Ovary (tissue), 9 donors: Measurements from ENCODE around the gene NCAM1. TPM values are rescaled to one million over a fixed set of nuclear protein-coding genes. Genes with fewer than 3 reads are reported as not detected.

Source experiments
- DNase-seq, 5 donors: peaks; one replicate each; pipeline ENCODE4 v3.0.0-alpha.2; 2019 to 2020
- H3K27ac ChIP-seq, 2 donors: fragments of 200-600 bp; one replicate each; pipeline versions ENCODE4 v1.5.1 to v1.8.0; 2019 to 2022
- H3K27me3 ChIP-seq: fragments of 200-600 bp; one replicate; pipeline ENCODE4 v1.8.0; 2022
- H3K36me3 ChIP-seq: fragments of 200-600 bp; sonication (generic); one replicate; pipeline ENCODE4 v1.5.1; 2019
- H3K4me1 ChIP-seq: one replicate; pipeline ENCODE4 v1.8.1; 2013; ENCODE audit warnings: mild to moderate bottlenecking, moderate library complexity; ENCODE audit not compliant: insufficient read depth
- H3K4me3 ChIP-seq: fragments of 200-600 bp; sonication (generic); one replicate; pipeline ENCODE4 v1.5.1; 2017
- H3K9me3 ChIP-seq, 2 donors: fragments of 200-600 bp in 1 of 2; sonication (generic) in 1 of 2; one replicate each; pipeline versions ENCODE4 v1.5.1 to v1.8.1; 2013 to 2019; ENCODE audit warnings: mild to moderate bottlenecking in 1 of 2, moderate library complexity in 1 of 2
- EP300 ChIP-seq: sonication (generic); formaldehyde crosslinking; IDR thresholded peaks from one replicate; pipeline ENCODE4 v1.6.1; 2017; ENCODE audit warnings: antibody characterized with exemption
- POLR2A ChIP-seq: fragments of 450-650 bp; IDR thresholded peaks from one replicate; pipeline ENCODE4 v1.6.1; 2017; ENCODE audit warnings: antibody characterized with exemption, mild to moderate bottlenecking, moderate library complexity
- WGBS, 3 donors: extraction: QIAGEN DNeasy Blood & Tissue Kit in 1 of 3; methylation state at CpG; one replicate each; pipeline versions ENCODE4 v1.1.5 to v1.1.7; 2013 to 2017; 5-methylcytosine and 5-hydroxymethylcytosine counted together
- intact Hi-C, 4 donors: fragments of 100-400 bp; cut with DNase I; formaldehyde crosslinking; loops; one replicate each; pipeline versions ENCODE4 v1.11.0 to v1.15.1; 2022 to 2023
- polyA plus RNA-seq, 2 donors: library from polyadenylated mRNA; stranded (reverse); fragments of 200-250 nt in 1 of 2; fragments of 350-450 nt in 1 of 2; fragmentation: Illumina TruSeq in 1 of 2; extraction: RNeasy Lipid Tissue Mini Kit (QIAGEN cat#74804) in 1 of 2; gene quantifications; one replicate each; pipeline ENCODE4 v1.2.3, GENCODE V29; 2013 to 2014
- total RNA-seq, 7 donors: library from RNA; depleted of rRNA in 2 of 7; stranded (reverse); fragments of >200 nt in 2 of 7; fragmentation: NEBNext Ultra II Directional in 3 of 7; extraction: Animal tissue kit (Norgen Biotek cat#: 25700) in 3 of 7; gene quantifications; one replicate each; pipeline versions ENCODE4 v1.1.0 to v1.2.4, GENCODE V29; 2016 to 2023
- TF ChIP-seq, protein P1 (sequence below), 3 donors: fragments of 450-650 bp in 2 of 3; fragments of 200-600 bp in 1 of 3; IDR thresholded peaks; one replicate each; pipeline versions ENCODE4 v1.5.1 to v1.8.0; 2016 to 2022; ENCODE audit warnings: antibody characterized with exemption in 3 of 3, mild to moderate bottlenecking in 1 of 3
- donor health status: DM: no; HTN: no; CAD: no; lungs with moderate emphysema.
- donor health status: DM: no; HTN: no; CAD: no.
- donor health status: Bipolar disorder and iron deficiency.
- donor health status: DM: yes; HTN: yes; CAD: no.
- donor health status: DM: no; HTN: no; CAD: no.
- donor health status: DM: yes; HTN: yes; CAD: no.

The NCAM1 gene
- total and polyA plus RNA-seq, 9 donors = 23.0 to 194 (median 106) TPM

DNA sequence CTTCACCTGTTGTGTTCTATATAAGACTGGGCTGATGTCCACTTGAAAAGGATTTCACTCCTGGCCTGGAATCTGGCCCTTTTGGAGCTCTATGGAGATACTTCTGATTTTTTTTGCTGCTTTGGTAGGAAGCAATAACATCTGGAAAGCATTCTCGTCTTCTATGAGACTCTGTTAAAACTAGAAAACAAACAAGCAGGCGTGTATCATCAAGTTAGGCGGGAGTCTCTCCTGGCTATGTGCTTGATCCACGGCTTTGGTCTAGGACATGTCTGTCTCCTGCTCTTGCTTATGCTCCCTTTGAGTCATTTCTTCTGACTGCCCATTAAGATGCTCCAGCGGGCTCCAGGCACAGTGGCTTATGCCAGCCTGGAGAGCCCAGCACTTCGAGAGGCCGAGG, 231.8 kb downstream of the NCAM1 start:
- no peak overlapping the region for H3K4me3 ChIP-seq
- no peaks in the 10 kb centered on the region for H3K36me3 ChIP-seq
- 48 to 73% (median 61%) methylated on average over 7 of the region's 7 CpGs for WGBS, 3 donors
- H3K9me3 ChIP-seq = no peaks in the 10 kb centered on the region
- H3K4me1 ChIP-seq = peaks cover 22% of the 10 kb centered on the region
- no peak for DNase-seq
- TF ChIP-seq, protein P1, sequence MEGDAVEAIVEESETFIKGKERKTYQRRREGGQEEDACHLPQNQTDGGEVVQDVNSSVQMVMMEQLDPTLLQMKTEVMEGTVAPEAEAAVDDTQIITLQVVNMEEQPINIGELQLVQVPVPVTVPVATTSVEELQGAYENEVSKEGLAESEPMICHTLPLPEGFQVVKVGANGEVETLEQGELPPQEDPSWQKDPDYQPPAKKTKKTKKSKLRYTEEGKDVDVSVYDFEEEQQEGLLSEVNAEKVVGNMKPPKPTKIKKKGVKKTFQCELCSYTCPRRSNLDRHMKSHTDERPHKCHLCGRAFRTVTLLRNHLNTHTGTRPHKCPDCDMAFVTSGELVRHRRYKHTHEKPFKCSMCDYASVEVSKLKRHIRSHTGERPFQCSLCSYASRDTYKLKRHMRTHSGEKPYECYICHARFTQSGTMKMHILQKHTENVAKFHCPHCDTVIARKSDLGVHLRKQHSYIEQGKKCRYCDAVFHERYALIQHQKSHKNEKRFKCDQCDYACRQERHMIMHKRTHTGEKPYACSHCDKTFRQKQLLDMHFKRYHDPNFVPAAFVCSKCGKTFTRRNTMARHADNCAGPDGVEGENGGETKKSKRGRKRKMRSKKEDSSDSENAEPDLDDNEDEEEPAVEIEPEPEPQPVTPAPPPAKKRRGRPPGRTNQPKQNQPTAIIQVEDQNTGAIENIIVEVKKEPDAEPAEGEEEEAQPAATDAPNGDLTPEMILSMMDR (IDR thresholded peaks at IDR 0.05) = no peak
- no peak for TF ChIP-seq POLR2A
- TF ChIP-seq EP300 = no peak
- H3K27me3 ChIP-seq = no peaks in the 10 kb centered on the region
- peak overlapping the region in 1 of 2 donors; percentile 25 for H3K27ac ChIP-seq
- intact Hi-C loops = no loop called here

DNA sequence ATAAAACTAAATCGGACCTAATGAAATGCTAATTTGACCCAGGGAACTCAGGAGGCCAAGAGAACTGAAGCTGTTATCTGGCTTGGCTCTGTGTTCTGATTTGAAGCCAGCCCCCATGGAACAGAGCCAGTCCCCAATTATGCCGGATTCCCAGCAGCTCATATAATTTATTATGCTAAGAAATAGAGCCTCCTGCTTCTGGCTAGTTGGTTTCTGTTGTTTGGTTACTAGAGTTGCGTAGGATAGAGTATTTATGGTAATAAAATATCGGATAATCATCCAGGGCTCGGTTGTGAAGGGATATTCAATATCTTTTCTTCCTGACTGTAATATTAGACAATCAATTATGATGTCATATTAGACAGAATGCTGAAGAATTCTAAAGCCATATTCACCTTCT, 232.7 kb downstream of the NCAM1 start:
- TF ChIP-seq EP300 (no peak), POLR2A (no peak)
- TF ChIP-seq, protein P1 (IDR thresholded peaks at IDR 0.05) = no peak
- no peaks in the 10 kb centered on the region for H3K9me3 ChIP-seq
- H3K27ac ChIP-seq = peak overlapping the region in 1 of 2 donors; percentile 25

DNA sequence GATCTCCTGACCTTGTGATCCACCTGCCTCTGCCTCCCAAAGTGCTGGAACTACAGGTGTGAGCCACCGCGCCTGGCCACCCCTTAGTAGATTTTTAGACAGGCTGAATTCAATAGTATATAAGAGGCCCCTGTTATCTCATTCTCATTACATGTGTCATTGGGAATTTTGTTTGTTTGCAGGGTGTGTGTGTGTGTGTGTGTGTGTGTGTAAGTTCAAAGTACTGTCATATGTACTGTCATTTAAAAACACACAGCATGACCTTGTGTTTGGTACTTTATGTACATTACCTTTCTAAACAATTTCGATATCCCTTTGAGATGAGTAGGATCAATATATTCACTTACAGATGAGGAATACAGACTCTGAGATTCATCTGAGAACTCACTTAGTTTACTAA, 234.5 kb downstream of the NCAM1 start:
- intact Hi-C loops = loop anchor here in 1 of 4 donors (5.0 kb wide), 1 partner anchor 33 kb away; no protein-coding TSS in a partner anchor
- DNase-seq = no peak
- Histone ChIP-seq H3K9me3 (no peaks in the 10 kb centered on the region), H3K27me3 (no peaks in the 10 kb centered on the region), H3K36me3 (no peaks in the 10 kb centered on the region), H3K4me3 (no peak overlapping the region), H3K27ac (no peak overlapping the region), H3K4me1 (peaks cover 27% of the 10 kb centered on the region)
- TF ChIP-seq, protein P1 (IDR thresholded peaks at IDR 0.05) = no peak
- no peak for TF ChIP-seq POLR2A
- TF ChIP-seq EP300 = no peak
- WGBS, 3 donors = 93 to 98% (median 97%) methylated on average over 3 of the region's 3 CpGs

More for the DNA sequence above, 232.7 kb downstream of the NCAM1 start:
- no peak overlapping the region for H3K4me3 ChIP-seq
- peaks cover 22% of the 10 kb centered on the region for H3K4me1 ChIP-seq
- 6 to 10% (median 7%) methylated on average over 5 of the region's 5 CpGs for WGBS, 3 donors
- peak; percentile 80 to 91 (median 86) for DNase-seq
- no peaks in the 10 kb centered on the region for H3K27me3 ChIP-seq
- no peaks in the 10 kb centered on the region for H3K36me3 ChIP-seq
- intact Hi-C loops = no loop called here

DNA sequence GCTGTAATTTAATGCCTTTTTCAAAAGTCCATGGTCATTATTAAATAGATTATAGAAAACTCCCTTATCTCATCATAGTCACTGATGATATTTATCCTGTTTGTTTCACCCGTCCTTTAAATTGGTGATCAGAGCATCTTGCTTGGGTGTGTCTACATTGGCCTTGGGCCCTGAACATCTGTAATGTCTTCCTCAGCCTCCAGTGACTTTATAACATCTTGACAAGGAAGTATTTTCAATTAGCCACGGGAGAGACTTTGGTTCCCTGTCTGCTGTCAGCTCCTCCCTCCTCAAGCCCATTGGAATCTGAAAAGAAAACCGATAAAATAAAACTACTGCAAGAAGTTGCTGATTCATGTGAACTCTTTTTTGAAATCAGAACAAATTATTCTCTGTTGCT, 236.2 kb downstream of the NCAM1 start:
- DNase-seq = no peak
- TF ChIP-seq, protein P1 (IDR thresholded peaks at IDR 0.05) = no peak
- no peak for TF ChIP-seq POLR2A
- no peak for TF ChIP-seq EP300
- H3K9me3 ChIP-seq = no peaks in the 10 kb centered on the region
- H3K4me3 ChIP-seq = no peak overlapping the region
- intact Hi-C loops = loop anchor here in 1 of 4 donors (5.0 kb wide), 1 partner anchor 35 kb away; no protein-coding TSS in a partner anchor
- no peak overlapping the region for H3K27ac ChIP-seq
- no peaks in the 10 kb centered on the region for H3K36me3 ChIP-seq
- WGBS, 3 donors = 36 to 45% (median 41%) methylated on average over 3 of the region's 3 CpGs
- H3K4me1 ChIP-seq = peaks cover 23% of the 10 kb centered on the region
- H3K27me3 ChIP-seq = no peaks in the 10 kb centered on the region
